HepG2 (cell line): Measurements from ENCODE around the gene C7orf57. TPM values are rescaled to one million over a fixed set of nuclear protein-coding genes. Genes with fewer than 3 reads are reported as not detected.

Source experiments
- ARID4A ChIP-seq: sonication (generic); formaldehyde crosslinking; IDR thresholded peaks from 2 replicates; pipeline ENCODE4 v1.5.0; 2020; ENCODE audit warnings: mild to moderate bottlenecking, missing genetic modification reagents, borderline replicate concordance
- ATF5 ChIP-seq: sonication (generic); formaldehyde crosslinking; IDR thresholded peaks from 2 replicates; pipeline ENCODE4 v1.4.0; 2020; ENCODE audit warnings: mild to moderate bottlenecking, low read depth, missing genetic modification reagents
- DMTF1 ChIP-seq: sonication (generic); formaldehyde crosslinking; IDR thresholded peaks from 2 replicates; pipeline ENCODE4 v1.4.0; 2020; ENCODE audit warnings: mild to moderate bottlenecking, missing genetic modification reagents
- HMG20B ChIP-seq: conservative IDR thresholded peaks from 2 replicates; pipeline ENCODE4 v1.6.1; 2016; ENCODE audit warnings: missing genetic modification reagents, missing compliant biosample characterization
- HOXA3 ChIP-seq: sonication (generic); formaldehyde crosslinking; IDR thresholded peaks from 2 replicates; pipeline ENCODE4 v1.5.0; 2020; ENCODE audit warnings: missing genetic modification reagents
- IKZF1 ChIP-seq: fragments of 450-650 bp; IDR thresholded peaks from 2 replicates; pipeline ENCODE4 v1.7.1; 2016
- IRF9 ChIP-seq: sonication (generic); formaldehyde crosslinking; IDR thresholded peaks from 2 replicates; pipeline ENCODE4 v1.8.0; 2022; ENCODE audit warnings: missing genetic modification reagents, mild to moderate bottlenecking, borderline replicate concordance
- MAFK ChIP-seq, 2 experiments: IDR thresholded peaks in 1 of 2; conservative IDR thresholded peaks in 1 of 2; 2 replicates each; pipeline ENCODE4 v1.6.1; 2011; ENCODE audit warnings: improper control_type of control experiment in 2 of 2, low read length in 2 of 2
- MTA3 ChIP-seq: sonication (generic); formaldehyde crosslinking; IDR thresholded peaks from 2 replicates; pipeline ENCODE4 v1.4.0; 2020; ENCODE audit warnings: missing genetic modification reagents
- MXI1 ChIP-seq: IDR thresholded peaks from 3 replicates; pipeline ENCODE4 v1.6.1; 2012; ENCODE audit warnings: low read depth, low read length, inconsistent platforms, borderline replicate concordance
- NR2F1 ChIP-seq, 2 experiments: fragments of 450-650 bp in 1 of 2; formaldehyde crosslinking in 1 of 2; IDR thresholded peaks; 2 replicates each; pipeline versions ENCODE4 v1.5.0 to v1.6.1; 2016 to 2020; ENCODE audit warnings: mild to moderate bottlenecking in 1 of 2, missing compliant biosample characterization in 1 of 2, missing genetic modification reagents in 1 of 2, moderate library complexity in 1 of 2
- NR2F6 ChIP-seq, 2 experiments: IDR thresholded peaks; 2 replicates each; pipeline ENCODE4 v1.6.1; 2016; ENCODE audit warnings: antibody characterized with exemption in 1 of 2, mild to moderate bottlenecking in 1 of 2
- SRSF4 ChIP-seq: fragments of 200-400 bp; formaldehyde crosslinking; IDR thresholded peaks from one replicate; pipeline ENCODE4 v1.6.1; 2018; ENCODE audit warnings: mild to moderate bottlenecking, low read depth, low read length, moderate library complexity; ENCODE audit not compliant: poor library complexity, severe bottlenecking
- TCF12 ChIP-seq, 2 experiments: fragments of 450-650 bp in 1 of 2; sonication (generic) in 1 of 2; formaldehyde crosslinking in 1 of 2; IDR thresholded peaks; 2 replicates each; pipeline versions ENCODE4 v1.6.1 to v1.8.0; 2017 to 2022; ENCODE audit warnings: antibody characterized with exemption in 1 of 2, mild to moderate bottlenecking in 1 of 2, missing genetic modification reagents in 1 of 2, moderate library complexity in 1 of 2
- TP53 ChIP-seq: sonication (generic); formaldehyde crosslinking; conservative IDR thresholded peaks from 2 replicates; pipeline ENCODE4 v1.4.0; 2020; ENCODE audit warnings: missing genetic modification reagents
- ZNF292 ChIP-seq: sonication (generic); formaldehyde crosslinking; IDR thresholded peaks from 2 replicates; pipeline ENCODE4 v1.8.1; 2022; ENCODE audit warnings: mild to moderate bottlenecking, low read depth, missing genetic modification reagents, borderline replicate concordance
- ZNF326 ChIP-seq: sonication (generic); formaldehyde crosslinking; IDR thresholded peaks from 2 replicates; pipeline ENCODE4 v1.4.0; 2020; ENCODE audit warnings: missing genetic modification reagents, borderline replicate concordance
- ZNF414 ChIP-seq: sonication (generic); formaldehyde crosslinking; IDR thresholded peaks from 2 replicates; pipeline ENCODE4 v1.5.0; 2020; ENCODE audit warnings: missing genetic modification reagents
- ZNF605 ChIP-seq: sonication (generic); formaldehyde crosslinking; IDR thresholded peaks from 2 replicates; pipeline ENCODE4 v1.8.0; 2022; ENCODE audit warnings: mild to moderate bottlenecking, missing genetic modification reagents
- ZNF709 ChIP-seq: sonication (generic); formaldehyde crosslinking; IDR thresholded peaks from 2 replicates; pipeline ENCODE4 v1.5.0; 2020; ENCODE audit warnings: mild to moderate bottlenecking, missing genetic modification reagents
- polyA plus RNA-seq, 8 experiments: library from polyadenylated mRNA; depleted of rRNA in 3 of 8; stranded (reverse) in 7 of 8; unstranded in 1 of 8; fragments of >200 nt; fragmentation: Illumina TruSeq in 4 of 8; extraction: Trizol in 4 of 8; gene quantifications; 2 replicates each; pipeline versions ENCODE4 v1.2.1 to v1.2.3, GENCODE V29; 2011 to 2016; ENCODE audit warnings: low read depth in 4 of 8, missing spikeins in 1 of 8, mixed read lengths in 1 of 8; ENCODE audit not compliant: insufficient read depth in 1 of 8
- total RNA-seq, 5 experiments: library from RNA; depleted of rRNA; stranded (reverse); fragments of >200 nt; fragmentation: Illumina TruSeq; extraction: Trizol; gene quantifications; 2 replicates each; pipeline ENCODE4 v1.2.3, GENCODE V29; 2016; ENCODE audit warnings: low read depth in 1 of 5

The C7orf57 gene
- total and polyA plus RNA-seq, 2 of the 13 experiments (the other 11 are each of a cell fraction or from before 2014, with no cell fraction given): not detected

GRCh38 chr7:47991741-47992311 is 43.5 kb upstream of the C7orf57 start (continued):
- TF ChIP-seq ARID4A (peak; percentile 54; the same call in 1 of the 2 replicates), ZNF709 (CRISPR knock-in tag) (no peak), NR2F1 (CRISPR knock-in tag; IDR thresholded peaks at IDR 0.05) (peak in 1 of 2 experiments; percentile 44; a peak in 1 of 4 replicates), TP53 (no peak), ATF5 (CRISPR knock-in tag) (no peak), MTA3 (CRISPR knock-in tag) (no peak), MAFK (conservative IDR thresholded peaks at IDR 0.05 in 1 of 2, IDR thresholded peaks at IDR 0.05 in 1 of 2; ENCODE audit: low read length in 2 of 2) (no peak), IRF9 (CRISPR knock-in tag) (no peak), HMG20B (CRISPR knock-in tag) (no peak), MXI1 (peak; percentile 33; the same call in 1 of the 3 replicates), HOXA3 (CRISPR knock-in tag) (peak; percentile 63), SRSF4 (no peak), ZNF326 (CRISPR knock-in tag) (no peak), ZNF605 (CRISPR knock-in tag) (0 out of 2 replicates have a peak, but pooled peaks have one; percentile 38), ZNF292 (peak; percentile 89), DMTF1 (no peak), IKZF1 (no peak), ZNF414 (CRISPR knock-in tag) (0 out of 2 replicates have a peak, but pooled peaks have one; percentile 49), TCF12 (IDR thresholded peaks at IDR 0.05) (no peak), TCF12 (CRISPR knock-in tag; IDR thresholded peaks at IDR 0.05) (no peak), NR2F6 (IDR thresholded peaks at IDR 0.05) (peak; percentile 55; the same call in 1 of the 2 replicates), NR2F6 (CRISPR knock-in tag; IDR thresholded peaks at IDR 0.05) (peak; percentile 76; the same call in 1 of the 2 replicates)
